DMS153 treated with DMSO at 0.1 percent for 48 hours (cell line): Measurements from ENCODE around the gene CCR6.
"Not testable (repeated sequence)": the region's sequence is repeated elsewhere in the genome, so short reads cannot be mapped to it uniquely, and the experiment has no call there.

ENCODE experiments used
- DNase-seq: peaks from one replicate; lab custom pipeline; 2025; ENCODE audit not compliant: unreplicated experiment; lab: John Stamatoyannopoulos, UW

CCR6 gene

GRCh38 chr6:167122827-167123657, at the start of gene CCR6:
TSS of gene CCR6 (plus strand) at chr6:167123096. CDS start at chr6:167136135, 13,039 bp downstream.
- no peak for DNase-seq

GRCh38 chr6:167073679-167074274, 49.1 kb upstream of the CCR6 start:
- DNase-seq: no peak

DNA sequence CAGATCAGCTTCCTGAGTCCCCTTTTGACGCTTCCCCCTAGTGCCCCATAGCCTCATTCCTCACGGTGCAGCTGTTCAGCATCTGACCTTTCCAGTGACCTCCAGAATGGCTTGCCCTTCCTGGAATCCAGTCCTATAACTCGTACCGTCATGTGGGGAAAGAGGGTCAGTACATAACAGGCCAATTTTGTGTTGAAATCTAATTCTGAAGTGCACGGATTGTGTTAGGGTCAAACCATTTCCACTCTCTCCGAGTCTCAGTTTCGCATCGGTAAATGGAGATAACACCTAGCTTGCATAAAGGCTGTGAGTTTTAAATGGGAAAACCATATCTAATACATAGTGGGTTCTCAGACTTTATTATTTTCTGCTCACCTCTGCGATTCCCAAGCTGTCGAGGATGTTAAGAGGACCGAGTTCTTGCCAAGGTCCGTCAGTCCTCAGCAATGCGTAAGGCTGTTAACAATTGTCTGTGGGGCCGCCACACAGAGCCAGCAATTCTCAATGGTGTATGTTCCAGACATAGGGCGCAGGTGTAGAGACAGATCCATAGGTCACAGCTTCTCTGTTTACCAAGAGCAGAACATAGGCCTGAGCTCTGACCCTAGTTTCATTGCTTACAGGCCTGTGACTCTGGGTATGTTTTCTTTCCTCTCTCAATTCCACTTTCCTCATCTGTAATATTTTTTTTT, 45.5 kb upstream of the CCR6 start:
- DNase-seq: no peak

GRCh38 chr6:167078745-167079144, 44.2 kb upstream of the CCR6 start:
- no peak for DNase-seq

DNA sequence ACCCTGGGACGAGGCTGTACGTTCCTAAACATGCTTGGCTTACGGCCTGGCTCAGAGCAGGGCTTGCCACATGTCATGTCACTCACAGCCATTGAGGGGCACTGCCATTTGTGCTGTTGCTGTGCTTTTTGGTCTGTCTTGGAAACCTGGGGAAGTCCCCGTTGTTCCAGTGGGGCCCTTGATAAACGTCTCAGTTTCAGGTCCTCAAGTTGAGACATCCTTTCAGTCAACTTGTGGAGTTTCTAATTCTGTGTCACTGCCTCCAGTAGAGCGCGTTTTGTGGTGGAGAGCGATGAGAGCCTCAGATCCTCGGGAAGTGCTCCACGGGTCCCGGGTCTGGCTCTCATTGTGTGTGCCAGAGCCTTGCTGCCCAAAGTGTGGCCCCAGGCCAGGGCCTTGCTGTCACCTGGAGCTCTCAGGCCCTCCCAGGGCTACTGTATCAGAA, 43.0 kb upstream of the CCR6 start:
- DNase-seq: no peak

GRCh38 chr6:167087857-167088354, 35.0 kb upstream of the CCR6 start:
- DNase-seq: no peak

- not testable (repeated sequence) for DNase-seq
These were observed 34.2 kb upstream of the CCR6 start for GRCh38 chr6:167088741-167089140.

GRCh38 chr6:167089243-167090142, 33.4 kb upstream of the CCR6 start:
- no peak for DNase-seq

- DNase-seq: no peak
These were observed 32.7 kb upstream of the CCR6 start for GRCh38 chr6:167090171-167090570.

- DNase-seq: no peak
These were observed 31.7 kb upstream of the CCR6 start for GRCh38 chr6:167091026-167091804.

DNA sequence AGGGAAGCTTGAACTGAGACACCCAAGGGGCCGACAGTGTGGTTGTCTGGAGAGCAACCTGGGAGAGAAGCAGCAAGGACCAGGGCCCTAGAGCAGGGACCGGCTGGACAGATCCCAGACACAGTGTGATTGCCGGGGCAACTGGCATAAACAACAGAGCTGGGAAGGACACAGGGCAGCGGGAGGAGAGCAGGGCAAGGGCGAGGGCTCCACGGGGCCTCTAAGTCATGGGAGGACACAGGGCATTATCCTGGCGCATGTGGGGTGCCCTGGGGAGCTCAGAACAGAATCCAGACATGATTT, 31.1 kb upstream of the CCR6 start:
- DNase-seq: no peak

DNA sequence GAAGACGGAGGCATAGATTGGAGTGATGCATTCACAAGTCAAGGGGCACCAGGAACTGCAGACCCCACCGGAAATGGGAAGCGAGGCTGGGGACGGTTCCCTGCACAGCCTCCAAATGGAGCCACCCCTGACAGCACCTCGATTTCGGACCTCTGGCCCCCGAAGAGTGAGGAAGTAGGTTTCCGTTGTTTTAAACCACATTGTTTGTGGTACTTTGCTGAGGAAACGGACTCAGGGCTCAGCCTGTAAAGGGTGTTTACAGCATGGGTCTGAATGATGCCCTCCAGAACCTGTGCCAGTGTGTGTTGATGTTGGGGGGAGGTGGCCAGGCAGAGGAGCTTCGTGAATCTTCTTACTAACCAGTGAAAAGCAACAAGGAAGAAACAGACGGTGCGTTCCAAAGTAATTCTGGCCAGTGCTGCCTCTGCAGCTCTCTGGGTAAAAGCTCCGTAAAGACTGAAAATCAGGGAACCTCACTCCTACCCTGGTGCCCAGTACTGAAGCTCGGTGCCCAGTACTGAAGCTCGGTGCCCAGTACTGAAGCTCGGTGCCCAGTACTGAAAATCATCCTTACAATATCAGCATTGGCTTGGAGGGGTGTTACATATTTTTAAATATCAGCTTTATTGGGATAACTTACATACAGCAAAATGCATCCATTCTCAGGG, 30.1 kb upstream of the CCR6 start:
- no peak for DNase-seq

GRCh38 chr6:167093406-167093921, 29.4 kb upstream of the CCR6 start:
- no peak for DNase-seq

DNA sequence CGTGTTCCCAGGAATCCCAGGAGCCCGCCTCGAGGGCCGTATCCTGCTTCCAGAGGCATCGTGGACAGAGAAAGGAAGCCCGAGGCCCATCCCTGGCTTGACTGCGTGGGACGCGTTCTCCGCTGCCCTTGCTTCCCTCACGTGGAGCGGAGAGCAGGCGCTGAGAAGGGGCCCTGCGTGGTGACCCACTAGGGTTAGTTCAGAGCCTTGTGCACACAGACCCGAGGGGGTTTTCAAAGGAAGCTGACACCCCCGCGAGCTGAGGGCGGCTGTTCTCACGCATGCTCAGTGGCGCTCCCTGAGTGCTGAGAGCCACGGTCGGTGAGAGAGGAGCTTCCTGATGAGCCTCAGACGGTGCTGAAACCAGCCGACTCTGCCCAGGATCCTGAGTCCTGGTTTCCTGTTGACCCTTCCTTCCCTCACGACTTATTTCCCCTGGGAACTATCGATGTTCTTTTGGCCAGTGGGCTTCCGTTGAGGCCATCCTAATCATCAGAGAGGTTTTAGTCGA, 28.9 kb upstream of the CCR6 start:
- DNase-seq: no peak

- no peak for DNase-seq
These were observed 28.5 kb upstream of the CCR6 start for GRCh38 chr6:167094436-167094819.

DNA sequence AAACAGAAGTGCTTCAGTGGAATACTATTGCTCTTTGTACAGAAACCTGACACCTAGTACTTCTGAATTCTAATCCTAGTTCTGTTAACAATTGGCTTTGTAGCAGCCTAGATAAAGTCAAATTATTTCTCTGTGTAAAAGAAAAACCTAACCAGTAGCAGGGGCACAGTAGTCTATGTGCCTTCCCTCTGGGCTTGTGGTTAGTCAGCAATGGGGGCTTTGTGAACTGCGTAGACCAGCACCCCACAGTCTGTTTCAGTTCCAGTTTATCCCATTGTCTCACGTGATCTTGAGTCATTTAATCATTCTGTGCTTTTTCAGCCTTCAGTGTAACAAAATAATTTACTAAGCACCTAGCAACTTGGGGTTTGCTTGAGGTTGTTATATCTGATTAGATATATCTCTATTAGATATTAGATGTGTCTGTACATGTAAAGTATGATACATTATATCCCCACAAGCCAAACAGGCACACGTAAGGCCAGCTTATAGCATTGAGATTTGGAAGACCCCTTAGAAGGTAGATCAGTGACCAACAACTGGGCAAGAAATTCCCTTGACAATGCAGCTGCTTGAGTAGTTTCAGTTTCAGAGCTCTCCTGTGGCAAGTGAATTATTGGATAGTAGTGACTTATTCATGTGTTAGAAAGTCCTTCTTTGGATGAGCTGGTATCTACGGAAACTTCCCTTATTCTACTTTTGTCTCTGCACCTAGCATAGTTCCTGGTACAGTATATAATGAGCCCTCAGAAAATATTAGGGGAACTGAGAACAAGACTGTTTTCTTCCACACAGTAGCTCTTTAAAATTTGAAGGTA, 27.9 kb upstream of the CCR6 start:
- no peak for DNase-seq

DNA sequence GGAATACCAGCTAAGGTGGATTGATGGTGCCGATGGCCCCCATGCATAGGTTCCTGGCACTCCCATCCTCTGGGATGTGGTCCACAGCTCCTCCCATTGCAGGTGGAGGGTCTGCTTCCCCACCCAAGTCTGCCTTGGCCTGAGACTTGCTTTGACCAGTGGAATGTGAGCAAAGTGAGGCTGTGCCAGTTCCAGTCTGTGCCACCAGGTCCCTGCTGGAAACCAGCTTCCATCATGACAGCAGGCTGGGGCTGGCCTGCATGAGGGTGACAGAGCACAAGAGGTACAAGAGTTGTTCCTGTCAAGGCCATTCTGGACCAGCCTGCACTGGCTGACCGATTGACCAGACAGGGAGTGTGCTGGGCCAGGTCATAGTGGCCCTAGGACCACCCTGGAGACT, 27.0 kb upstream of the CCR6 start:
- no peak for DNase-seq

DNA sequence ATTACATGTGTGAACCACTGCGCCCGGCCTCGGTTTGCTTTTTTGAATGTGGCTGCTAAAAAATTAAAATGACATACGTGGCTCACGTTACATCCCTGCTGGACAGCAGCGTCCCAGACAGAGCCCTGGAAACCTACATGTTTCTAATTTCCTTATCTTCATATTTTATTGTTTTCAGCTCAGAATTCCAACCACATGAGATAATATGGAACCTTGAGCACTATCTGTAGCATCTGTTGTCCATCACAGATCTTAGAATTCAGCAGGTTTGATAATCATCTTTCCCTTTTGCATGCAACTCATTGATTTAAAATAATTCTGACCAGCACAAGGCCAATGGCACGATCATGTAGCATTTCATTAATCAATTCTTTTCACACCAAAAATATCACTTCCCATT, 25.9 kb upstream of the CCR6 start:
- no peak for DNase-seq
